ENCODE measurements around the gene OPRM1.

The OPRM1 gene

DNA sequence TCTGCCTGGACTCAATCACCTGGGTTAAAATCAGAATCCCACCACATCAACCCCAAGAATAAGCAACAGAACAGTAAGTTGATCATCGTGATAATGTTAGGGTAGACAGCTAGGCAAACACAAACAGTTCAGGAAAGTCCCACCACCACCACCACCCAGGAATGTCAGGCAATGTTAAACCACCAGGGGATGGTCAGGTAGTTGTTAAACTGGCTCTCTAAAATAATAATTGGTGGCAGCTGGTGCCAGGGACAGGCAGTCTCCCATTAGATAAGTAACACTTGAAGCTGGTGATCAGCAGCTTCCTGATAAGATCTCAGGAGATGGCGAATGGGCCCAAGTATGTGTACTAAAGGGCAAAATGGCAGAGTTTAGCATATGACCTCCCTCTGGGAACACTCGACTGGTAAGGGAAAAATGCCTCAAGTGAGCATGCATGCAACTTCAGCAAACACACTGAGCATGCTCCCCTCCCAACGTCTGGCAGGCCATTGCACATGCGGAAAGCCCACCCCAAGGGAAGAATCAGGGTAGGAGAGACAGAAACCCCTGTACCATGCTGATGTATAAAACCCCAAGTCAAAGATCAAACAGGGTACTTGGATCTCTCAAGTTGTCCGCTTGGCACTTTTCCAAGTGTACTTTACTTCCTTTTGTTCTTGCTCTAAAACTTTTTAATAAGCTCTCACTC, 250.9 kb downstream of the OPRM1 start:
- no peak for DNase-seq

DNA sequence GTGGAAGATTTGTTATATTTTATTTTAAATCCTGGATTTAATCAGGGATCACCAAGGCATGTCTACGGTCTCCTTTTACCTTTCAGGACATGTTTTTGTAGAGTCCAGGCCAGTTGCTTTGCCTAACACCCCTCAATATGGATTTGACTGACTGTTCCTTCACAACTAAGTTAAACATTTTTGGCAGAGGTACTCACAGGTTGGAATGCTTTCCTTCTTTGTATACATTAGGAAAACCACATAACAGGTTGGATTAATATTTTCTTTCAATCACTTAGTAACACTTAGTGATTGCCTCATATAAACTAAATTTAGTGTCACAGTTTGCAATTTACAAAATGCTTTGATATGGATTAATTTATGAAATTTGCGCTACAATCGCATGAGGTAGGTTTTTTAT, 253.0 kb downstream of the OPRM1 start:
- no peak for DNase-seq

DNA sequence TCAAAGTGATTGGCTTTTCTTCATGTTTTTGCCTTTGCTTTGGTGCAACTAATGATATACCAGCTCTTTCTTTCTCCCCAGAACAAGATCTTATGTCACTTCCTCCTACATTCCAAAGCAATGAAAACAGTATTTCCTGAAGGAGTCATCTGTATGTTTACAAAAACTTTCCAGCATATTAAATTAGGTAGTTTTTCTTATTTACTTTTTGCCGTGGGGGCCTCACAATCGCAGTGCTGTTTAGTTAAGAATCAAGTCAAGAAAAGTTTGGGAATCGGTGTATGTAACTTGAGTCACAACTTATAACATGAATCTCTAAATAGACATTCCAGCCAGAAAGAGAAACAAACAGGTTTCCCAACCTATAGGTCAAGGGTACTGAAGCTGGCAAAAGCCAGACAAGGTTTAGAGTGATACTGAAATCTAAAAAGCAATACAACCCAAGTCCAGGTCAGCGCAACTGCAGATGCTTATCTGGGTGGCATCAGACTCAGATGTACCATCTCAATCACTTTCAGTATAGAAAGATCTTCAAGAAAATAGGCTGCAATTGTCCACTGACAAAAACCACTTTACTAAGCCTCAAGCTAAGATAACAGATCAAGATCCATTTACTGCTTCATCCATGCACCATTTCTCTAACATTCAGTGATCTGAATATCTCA, 253.9 kb downstream of the OPRM1 start:
- no peak for DNase-seq

DNA sequence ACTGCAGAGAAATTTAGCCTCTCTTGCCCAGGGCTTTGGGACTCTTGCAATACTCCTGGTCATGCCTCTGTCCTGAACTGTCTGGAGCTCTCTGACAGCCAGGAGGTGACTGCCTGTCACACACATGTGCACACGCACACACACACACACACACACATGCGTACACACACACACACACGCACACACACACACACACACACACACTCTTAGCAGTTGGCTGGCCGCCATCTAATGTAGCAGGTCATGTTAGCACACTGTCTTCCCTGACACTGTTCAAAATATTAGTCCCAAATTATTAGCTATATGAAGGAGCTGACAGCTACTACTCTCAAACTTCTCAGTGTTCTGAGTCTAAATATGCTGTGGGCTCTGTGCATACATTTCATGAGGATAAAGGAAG, 256.7 kb downstream of the OPRM1 start:
- no peak for DNase-seq
